ENCODE data around the gene EMCN.
"Not testable (repeated sequence)": the region's sequence is repeated elsewhere in the genome, so short reads cannot be mapped to it uniquely, and the experiment has no call there.

The EMCN gene

DNA sequence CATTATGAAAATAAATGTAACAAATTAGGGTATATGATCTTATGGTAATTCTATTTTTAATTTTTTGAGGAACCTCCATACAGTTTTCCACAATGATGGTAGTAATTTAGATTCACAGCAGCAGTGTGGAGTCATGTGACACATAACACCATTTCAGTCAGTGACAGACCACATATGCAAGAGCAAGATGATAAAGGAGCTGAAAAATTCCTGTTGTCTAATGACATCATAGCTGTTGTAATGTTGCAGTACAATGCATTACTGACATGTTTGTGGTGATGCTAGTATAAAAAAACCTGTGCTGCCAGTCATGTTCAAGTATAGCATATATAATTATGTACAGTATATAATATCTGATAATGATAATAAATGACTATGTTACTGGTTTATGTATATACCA lies 28.5 kb downstream of the EMCN start:
- no peak for DNase-seq

DNA sequence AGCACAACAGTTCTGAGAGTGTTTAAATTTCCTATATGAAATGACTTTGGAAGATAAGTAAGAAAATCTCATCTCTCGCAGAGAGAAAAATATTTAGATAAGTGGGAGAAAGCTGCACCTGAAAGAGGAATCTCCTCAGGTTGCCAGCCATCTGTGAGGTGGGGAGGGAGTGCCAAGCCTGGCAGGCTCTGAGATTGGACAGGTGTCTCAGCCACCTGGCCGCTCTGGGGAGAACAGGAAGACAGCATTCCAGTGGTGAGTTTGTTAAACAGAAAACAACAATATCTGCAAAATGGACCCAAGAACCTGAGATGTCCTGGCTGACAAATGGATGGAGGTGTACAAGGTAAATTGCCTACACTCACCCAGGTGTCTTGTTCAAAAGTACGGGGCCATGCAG lies 31.3 kb downstream of the EMCN start:
- no peak for DNase-seq

DNA sequence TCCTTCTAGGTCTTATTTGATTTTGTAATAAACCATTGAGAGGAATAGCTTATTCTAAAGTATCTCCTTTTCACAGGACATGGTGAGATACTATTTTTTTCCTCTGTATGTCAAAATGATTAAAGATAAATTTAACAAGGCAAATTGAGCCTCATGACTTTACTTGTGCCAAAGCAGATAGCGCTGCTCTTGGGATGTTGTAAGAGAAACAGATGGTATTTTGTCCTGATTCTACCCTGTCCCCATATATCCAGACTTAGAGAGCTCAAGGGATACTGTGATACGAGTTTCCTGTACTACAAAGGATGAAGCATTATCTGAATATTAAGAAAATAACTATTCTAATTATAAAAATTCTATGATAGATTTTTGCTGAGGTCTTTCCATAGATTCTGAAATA lies 34.0 kb downstream of the EMCN start:
- no peak for DNase-seq

DNA sequence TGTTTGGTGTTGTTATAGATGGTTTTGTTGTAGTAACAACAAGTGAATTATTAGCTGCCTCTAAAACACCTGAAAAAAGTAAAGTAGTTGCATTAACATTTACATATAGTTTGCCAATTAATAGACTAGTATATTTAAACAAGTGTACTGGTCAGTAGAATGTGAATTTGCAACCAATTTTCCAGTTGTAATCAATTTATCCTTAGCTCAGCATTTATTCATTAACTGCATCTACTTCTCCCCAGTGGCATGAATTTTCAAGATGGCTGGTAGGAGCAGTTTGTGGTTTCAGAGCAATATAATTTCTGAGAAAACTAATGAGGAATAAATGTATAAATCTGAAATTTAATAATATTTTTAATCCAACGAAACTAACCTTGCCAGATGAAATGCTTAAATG lies 37.9 kb downstream of the EMCN start:
- no peak for DNase-seq

DNA sequence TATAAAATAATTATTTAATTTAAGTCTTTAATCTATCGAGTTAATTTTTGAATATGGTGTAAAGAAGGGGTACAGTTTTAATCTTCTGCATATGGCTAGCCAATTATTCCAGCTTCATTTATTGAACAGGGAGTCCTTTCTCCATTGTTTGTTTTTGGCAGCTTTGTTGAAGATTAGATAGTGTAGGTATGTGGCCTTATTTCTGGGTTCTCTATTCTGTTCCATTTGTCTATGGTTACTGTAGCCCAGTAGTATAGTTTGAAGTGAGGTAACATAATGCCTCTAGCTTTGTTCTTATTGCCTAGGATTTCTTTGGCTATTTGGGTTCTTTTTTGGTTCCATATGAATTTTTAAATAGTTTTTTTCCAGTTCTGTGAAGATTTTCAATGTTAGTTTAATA lies 48.3 kb downstream of the EMCN start:
- no peak for DNase-seq

DNA sequence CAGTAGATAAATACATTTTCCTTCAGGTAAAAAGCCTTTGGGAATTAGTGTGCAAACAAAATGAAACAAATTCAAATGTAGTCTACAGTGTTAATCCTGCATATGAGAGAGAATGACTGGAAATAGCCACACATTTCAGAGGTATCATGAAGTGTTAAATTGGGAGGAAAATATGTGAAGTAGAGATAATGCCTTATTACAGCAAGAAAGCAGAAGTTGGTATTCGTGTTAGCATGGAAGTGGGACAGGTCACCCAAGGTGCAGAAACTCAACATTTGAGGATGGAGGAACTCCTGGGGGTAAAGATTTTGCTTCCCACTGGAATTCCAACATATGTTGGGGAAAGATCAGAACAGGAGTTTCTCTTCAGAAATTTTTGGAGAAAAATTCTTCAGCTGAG lies 51.3 kb downstream of the EMCN start:
- no peak for DNase-seq

DNA sequence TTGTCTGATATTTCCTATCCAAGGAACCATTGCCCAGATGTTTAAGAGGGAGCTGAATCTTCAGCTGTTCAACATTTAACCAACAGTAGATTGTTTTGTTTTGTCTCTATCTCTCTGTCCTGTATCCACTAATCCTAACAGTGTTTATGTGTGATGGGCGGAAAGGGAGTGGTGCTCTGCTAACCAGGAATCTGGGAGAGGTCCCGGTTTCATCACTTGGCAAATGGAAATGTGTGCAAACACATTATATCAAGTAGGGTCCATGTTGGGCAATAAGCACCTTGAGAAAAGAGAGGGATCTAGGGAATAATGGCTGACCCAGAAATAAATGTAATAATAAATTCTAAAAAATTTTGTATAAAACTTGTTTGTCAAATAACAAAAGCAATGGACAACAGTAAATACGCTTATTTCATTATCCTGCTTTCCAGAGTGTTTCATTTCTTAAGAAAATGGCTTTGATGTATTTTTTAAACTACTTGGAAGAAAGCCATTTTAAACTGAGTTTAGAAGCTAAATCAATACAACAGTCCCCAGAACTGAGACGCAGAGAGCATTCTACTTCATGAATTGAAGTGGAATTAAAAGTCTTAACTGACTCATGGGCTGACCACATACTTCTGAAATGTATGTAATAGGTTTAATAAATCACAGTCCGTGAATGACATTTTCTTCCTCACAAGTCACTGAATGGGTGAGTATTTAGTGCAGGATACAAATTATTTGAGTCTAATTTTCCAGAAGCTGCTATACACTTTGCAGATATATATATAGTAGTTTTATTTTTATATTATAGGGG lies 55.8 kb downstream of the EMCN start:
- DNase-seq: no peak

DNA sequence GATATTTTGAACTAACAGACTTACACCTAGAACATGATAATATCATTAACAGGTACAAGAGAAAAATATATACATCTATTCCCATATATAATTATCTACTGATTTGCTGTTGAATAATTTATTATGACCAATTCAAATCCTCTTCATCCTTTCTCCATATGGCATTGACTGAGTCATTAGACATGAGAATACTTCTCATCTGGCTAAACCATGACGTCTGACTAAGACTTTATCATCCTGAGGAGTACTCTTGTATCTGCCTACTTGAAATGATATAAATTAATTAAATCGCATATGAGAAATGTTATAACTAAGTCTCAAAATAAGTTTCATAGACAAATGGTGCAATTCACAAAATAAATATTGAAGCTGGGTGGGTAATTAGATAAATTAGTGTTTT lies 67.4 kb downstream of the EMCN start:
- no peak for DNase-seq

DNA sequence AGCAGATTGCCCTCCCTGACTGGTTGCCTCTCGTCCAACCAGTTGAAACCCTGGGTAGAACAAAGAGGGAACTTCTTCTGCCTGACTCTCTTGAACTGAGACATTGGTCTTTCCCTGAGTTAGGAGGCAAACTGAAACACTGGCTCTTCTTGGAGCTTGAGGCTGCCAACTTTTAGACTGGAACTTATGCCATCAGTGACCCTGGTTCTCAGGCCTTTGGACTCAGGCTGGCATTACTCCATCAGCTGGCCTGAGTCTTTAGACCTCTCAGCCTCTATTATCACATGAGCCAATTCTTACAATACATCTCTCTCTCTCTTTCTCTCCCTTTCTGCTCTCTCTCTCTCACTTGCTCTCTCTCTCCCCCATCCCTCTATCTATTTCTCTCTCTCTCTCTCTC lies 86.4 kb downstream of the EMCN start:
- no peak for DNase-seq

DNA sequence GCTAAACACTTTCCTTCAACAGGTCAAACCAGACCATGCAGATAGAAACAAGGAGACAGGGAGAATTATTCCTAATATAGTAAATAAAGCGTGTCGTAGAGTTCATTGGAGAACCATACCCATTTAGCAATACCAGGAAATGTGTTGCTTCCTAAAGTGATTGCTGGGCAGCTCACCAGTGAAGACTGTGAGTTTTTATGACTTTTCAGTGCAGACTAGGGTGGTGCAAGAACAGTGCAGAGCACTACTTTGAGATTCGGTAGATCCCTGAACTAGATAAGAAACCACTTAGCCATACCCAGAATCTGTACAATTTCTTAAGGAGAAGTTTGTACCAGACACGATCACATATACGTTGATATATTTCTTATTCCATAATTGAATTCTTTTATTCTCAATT lies 87.4 kb downstream of the EMCN start:
- no peak for DNase-seq

DNA sequence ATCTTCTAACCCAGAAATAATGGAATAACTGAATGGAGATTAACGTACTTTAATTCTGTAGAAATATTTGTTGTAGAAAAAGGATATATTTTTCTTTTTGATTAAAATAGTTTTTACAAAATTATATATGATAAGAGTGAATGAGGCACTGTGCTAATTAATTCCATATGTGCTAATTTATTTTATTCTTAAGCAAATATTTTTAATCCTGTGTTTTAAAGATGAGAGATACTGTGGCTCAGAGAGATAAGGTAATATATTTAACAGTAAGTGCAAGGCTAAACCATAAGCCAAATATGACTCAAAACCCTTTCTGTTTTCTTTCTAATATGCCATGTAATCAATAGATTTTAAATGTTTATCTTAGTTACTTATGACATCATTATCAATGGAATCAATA lies 88.2 kb downstream of the EMCN start:
- no peak for DNase-seq

DNA sequence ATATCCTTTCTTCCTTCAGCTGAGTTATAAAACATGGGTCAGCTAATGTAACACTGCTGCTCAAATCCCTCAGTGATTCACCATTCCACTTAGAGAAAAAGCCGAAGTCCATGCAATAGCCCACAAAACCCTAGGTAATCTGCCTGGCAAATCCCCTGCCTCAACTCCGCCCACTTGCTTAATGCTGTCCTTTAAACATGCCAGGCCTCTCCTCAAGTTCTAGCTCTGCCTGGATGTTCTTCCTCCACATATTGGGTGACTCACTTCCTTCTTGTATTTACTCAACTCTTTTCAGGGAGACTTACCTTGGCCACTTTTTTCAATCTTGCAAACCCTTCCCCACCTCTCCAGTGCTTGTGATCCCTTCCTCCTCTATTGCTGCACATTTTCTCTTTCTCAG lies 89.8 kb downstream of the EMCN start:
- DNase-seq: peak in 1 of 2 experiments; percentile 24

DNA sequence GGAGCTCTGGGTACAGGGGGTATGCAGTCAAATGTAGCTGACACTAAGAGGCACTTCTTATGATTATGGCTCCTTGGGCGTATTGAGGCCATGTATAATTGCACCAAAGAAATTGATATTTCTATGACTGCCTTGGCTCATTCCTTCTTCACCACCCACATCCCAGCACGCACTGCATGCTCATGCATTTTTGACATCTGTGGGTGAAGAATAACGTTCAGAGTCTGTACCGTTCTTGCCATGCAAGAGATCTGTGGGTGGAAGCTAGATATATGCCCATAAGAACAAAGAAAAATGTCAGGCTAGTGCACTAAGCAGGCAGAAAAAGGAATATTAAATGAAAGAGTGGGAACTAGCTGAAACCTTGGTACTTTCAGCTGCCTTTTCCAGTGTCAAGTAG lies 93.4 kb downstream of the EMCN start:
- DNase-seq: no peak

DNA sequence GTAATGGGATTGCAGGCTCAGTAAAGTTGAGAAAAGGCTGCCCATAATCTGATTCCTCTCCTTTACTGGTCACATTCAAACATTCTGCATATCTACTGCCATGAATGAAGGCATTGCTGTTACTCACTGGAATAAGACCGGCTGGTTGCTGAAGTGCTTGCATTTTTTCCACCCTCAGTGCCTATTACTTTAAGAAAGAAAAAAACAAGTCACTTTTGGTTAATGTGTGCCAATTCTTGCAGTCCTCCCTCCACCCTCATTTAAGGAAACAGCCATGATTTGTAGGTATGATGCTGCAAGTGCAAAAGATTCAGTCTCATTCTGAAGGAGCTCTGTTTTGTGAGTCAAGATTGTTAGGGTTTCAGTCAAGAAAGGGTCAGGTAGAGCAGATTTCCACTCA lies 94.9 kb downstream of the EMCN start:
- DNase-seq: no peak

DNA sequence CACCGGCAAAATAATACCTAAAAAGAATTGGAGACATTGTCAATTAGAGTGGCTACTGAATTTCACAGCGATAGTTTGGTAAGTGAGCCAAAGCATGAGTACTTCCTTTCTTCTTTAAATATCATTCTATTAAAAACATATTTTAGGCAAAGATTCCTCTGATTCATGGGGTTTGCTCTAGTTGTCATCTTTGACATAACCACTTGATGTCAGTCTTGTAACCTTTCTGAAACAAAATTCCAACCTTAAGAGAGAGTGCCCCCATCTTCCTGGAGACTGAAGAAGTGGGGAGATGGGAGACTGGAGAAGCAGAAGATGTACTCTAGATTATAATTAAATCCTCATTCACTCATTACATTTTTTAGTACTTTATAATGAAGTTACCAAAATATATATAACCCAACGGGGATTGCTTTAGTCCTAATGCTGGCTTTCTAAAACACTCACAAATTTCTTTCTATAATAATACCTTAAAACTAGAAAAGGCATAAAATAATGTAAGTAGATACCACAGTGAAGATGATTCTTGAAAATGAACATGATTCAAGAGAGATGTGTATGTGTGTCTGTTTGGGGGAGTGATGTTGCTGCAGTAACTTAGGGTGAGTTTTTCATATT lies 96.4 kb downstream of the EMCN start:
- peak in 1 of 2 experiments; percentile 27 for DNase-seq

DNA sequence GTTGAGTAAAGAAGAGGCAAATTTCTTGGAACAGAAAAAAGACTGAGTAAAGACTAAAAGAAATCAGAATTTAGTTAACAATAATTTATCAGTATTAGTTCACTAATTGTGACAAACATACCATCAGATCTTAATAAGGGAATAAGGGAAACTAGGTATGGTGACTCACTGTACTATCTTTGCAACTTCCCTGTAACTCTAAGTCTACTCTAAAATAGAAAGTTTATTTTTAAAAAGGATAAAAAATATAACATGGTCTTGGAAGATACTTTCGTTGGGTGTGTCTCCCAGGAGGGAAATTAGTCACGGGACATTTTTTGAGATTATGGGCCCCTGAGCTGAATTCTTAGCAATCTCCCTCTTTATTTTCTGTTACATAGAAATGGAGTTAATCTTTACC lies 97.3 kb downstream of the EMCN start:
- no peak for DNase-seq

DNA sequence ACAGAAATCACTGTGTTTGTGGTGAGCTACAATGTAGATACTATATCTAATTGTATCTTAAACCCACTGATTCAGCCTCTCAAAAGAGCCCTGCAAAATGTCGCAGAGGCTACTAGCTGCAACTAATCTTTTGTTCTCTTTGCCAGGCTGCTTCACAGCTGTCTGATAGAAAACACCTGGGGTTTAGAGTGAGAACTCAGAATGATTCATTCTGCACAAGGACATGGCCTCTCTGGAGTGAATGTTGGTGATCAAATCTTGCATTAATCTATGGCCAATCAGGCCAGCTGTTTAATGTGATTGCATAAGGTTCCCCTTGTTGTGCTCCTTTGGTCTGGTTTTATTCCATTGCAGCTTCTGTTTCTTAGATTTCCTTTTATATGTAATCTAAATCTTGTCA lies 100.3 kb downstream of the EMCN start:
- DNase-seq: no peak

DNA sequence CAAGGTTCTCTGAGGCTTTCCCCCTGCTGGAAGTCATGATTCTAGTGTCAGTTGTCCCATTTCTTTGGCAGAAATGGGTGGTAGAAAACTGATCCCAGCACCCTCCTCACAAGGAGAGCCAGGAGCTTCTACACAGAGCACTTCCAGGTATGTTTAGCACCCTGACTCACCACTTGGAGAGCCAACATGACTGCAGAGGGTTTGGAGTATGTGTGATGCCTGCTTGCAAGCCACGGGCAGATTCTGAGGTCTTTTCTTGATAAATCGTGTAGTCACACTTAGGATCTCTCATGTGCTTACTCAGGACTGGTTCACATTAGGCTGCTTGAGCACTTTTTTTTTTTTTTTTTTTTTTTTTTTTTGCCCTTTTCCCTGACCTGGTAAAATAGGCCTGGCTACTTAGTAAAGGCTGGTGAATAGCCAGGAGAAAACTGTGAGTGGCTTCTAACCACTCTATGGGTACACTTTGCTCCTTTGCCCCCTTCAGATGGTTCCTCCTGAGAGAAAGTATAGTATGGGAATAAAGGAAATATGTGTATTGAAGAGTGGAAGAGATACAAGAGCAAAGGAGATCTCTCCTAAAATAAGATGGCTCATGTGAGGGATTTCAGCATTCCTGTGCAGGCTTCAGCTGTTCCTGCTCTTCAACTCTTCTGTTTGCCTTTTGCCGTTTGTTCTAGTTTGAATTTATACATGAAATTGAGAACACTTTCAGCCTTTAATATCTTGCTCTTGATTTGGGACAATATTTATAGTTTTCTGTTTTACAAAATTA lies 103.6 kb downstream of the EMCN start:
- DNase-seq: no peak

DNA sequence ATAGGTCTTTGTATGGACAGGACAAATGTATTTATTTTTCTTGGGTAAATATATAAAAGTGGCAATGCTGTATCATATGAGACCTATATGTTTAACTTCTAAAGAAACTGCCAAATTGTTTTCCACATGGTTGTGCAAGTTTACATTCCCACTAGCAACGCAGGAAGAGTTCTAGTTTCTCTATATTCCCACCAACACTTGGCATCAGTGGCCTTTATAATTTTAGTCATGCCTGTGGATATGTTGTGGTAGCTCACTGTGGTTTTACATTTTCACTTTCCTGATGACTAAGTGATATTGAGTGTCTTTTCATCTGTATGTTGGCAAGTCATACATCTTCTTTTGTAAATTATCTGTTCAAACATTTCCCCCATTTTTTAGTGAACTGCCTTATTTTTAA lies 126.0 kb downstream of the EMCN start:
- no peak for DNase-seq

DNA sequence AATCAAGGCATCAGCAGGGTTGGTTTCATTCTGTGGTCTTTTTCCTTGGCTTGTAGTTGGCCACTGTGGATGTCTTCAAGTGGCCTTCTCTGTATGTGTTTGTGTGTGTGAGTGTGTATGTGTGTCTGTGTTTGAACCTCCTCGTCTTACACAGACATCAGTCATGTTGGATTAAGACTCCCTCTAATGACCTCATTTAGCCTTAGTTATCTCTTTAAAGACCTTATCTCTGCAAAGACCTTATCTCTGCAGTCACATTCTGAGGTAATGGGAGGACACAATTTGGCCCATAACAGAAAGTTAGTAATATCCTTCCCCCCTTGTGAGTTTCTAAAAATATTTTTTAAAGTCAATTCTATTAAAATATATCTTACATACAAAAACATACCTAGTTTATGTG lies 126.7 kb downstream of the EMCN start:
- no peak for DNase-seq

DNA sequence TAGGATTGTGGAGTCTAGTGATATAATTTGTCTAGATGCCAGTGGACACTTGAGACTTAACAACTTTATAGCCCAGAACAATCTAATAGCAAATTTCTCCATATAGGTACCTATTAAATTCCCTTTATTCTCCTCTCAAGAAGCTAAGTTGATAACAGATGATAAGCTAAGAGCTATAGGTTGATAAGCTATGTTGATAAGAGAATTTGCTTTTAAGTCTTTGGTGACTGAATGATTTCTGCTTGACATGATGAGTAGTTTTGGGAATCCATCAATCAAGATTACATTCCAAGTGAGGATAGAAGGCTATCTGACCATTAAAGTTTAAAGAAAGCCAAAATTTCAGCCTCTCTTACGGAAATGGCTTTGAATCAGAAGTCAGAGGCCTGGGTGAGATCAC lies 131.6 kb downstream of the EMCN start:
- DNase-seq: no peak

DNA sequence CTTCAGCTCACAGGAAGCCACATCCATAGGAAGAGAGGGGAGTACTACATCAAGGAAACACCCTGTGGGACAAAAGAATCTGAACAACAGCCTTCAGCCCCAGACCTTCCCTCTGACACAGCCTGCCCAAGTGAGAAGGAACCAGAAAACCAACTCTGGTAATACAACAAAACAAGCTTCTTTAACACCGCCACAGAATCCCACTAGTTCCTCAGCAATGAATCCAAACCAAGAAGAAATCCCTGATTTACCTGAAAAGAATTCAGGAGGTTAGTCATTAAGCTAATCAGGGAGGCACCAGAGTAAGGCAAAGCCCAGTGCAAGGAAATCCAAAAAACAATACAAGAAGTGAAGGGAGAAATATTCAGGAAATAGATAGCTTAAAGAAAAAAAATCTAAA lies 137.4 kb downstream of the EMCN start:
- not testable (repeated sequence) for DNase-seq

DNA sequence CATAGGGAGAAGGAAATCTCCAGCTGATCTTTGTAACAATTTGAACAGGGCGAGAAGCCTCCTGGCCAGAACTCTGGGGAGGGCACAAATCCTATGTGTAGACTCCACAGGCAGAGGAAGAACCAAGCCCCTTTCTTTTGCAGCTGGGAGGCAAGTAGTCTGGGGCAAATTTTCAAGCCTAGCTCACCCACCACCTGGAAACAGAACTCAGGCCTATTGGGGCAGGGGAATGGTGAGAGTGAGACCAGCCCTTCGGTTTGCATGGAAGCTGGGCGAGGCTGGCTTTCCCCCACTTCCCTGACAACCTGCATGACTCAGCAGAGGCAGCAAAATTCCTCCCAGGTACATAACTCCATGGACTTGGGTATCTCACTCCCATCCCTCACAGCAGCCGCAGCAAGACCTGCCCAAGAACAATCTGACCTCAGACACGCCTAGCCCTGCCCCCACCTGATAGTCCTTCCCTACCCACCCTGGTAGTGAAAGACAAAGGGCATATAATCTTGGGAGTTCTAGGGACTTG lies 138.2 kb downstream of the EMCN start:
- no peak for DNase-seq

DNA sequence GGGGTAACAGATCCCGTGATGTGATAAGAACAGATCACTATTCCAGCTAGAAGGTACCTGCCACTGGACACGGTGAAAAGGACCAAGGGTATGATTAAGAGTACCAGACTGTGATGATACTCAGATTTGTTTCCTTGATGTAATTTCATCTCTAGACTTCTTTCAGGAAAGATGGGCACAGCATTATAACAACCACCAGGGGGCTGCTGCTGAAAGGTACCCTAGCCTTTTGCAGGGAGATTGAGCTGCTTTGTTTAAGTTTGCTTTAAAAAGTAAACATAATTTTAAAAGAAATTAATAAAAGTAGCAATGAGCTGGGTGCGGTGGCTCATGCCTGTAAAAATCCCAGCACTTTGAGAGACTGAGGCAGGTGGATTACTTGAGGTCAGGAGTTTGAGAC lies 145.4 kb downstream of the EMCN start:
- peak in 1 of 2 experiments; percentile 3 for DNase-seq

All from SW 1271 (cell line).